HL-60 (cell line): ENCODE data around the gene PLA2G4E.

ENCODE experiments used
- CTCF ChIP-seq: IDR thresholded peaks from one replicate; pipeline ENCODE4 v1.5.1; 2011; ENCODE audit warnings: low read length, control low read depth, inconsistent platforms; ENCODE audit not compliant: insufficient read depth
- POLR2AphosphoS5 ChIP-seq: IDR thresholded peaks from 2 replicates; pipeline ENCODE4 v1.6.1; 2012; ENCODE audit warnings: low read depth

GRCh38 chr15:42069496-42070278 is 48.8 kb upstream of the PLA2G4E start:
- TF ChIP-seq CTCF (no peak), POLR2AphosphoS5 (no peak)
